CD4-positive, alpha-beta T cell treated with Interferon gamma for 1 hour (primary cell): ENCODE measurements around the gene FAM20A.

Source experiments
- DNase-seq: peaks from one replicate; pipeline ENCODE4 v3.0.0-alpha.2; 2020

The FAM20A gene

GRCh38 chr17:68600931-68601564 lies at the start of gene FAM20A:
TSS of gene FAM20A (minus strand) at chr17:68601367. CDS start at chr17:68600666, 701 bp downstream.
- no peak for DNase-seq

- DNase-seq: no peak
Measured at GRCh38 chr17:68649324-68649723, 48.2 kb upstream of the FAM20A start.

GRCh38 chr17:68646626-68647526 lies 45.7 kb upstream of the FAM20A start:
- DNase-seq: no peak

GRCh38 chr17:68642118-68642412 lies 40.9 kb upstream of the FAM20A start:
- DNase-seq: no peak

- no peak for DNase-seq
Measured at GRCh38 chr17:68641276-68642117, 40.3 kb upstream of the FAM20A start.

GRCh38 chr17:68640242-68640989 lies 39.2 kb upstream of the FAM20A start:
- DNase-seq: no peak

- DNase-seq: no peak
Measured at GRCh38 chr17:68634345-68634876, 33.2 kb upstream of the FAM20A start.

GRCh38 chr17:68628576-68628957 lies 27.4 kb upstream of the FAM20A start:
- no peak for DNase-seq

GRCh38 chr17:68627956-68628575 lies 26.9 kb upstream of the FAM20A start:
- no peak for DNase-seq

GRCh38 chr17:68624381-68624780 lies 23.2 kb upstream of the FAM20A start:
- DNase-seq: no peak

- no peak for DNase-seq
Measured at GRCh38 chr17:68623811-68624210, 22.6 kb upstream of the FAM20A start.

- no peak for DNase-seq
Measured at GRCh38 chr17:68622423-68622822, 21.3 kb upstream of the FAM20A start.

- DNase-seq: no peak
Measured at GRCh38 chr17:68621065-68621464, 19.9 kb upstream of the FAM20A start.

- DNase-seq: no peak
Measured at GRCh38 chr17:68616334-68616733, 15.2 kb upstream of the FAM20A start.

GRCh38 chr17:68614718-68615117 lies 13.6 kb upstream of the FAM20A start:
- DNase-seq: no peak

GRCh38 chr17:68613739-68614298 lies 12.7 kb upstream of the FAM20A start:
- DNase-seq: peak; percentile 19

GRCh38 chr17:68612923-68613292 lies 11.7 kb upstream of the FAM20A start:
- no peak for DNase-seq

GRCh38 chr17:68612209-68612922 lies 11.2 kb upstream of the FAM20A start:
- no peak for DNase-seq

- DNase-seq: no peak
Measured at GRCh38 chr17:68611353-68612208, 10.4 kb upstream of the FAM20A start.

GRCh38 chr17:68610554-68610953 lies 9.4 kb upstream of the FAM20A start:
- no peak for DNase-seq
